Smooth muscle cell (in vitro differentiated cells): ENCODE measurements around the gene ZNF20. TPM values are rescaled to one million over a fixed set of nuclear protein-coding genes. Genes with fewer than 3 reads are reported as not detected.

Source experiments
- DNase-seq: peaks from one replicate; lab custom pipeline; 2025; ENCODE audit not compliant: unreplicated experiment; lab: John Stamatoyannopoulos, UW
- H2AFZ ChIP-seq: fragments of 200-600 bp; sonication (generic); 2 replicates; pipeline ENCODE4 v1.6.0; 2016; ENCODE audit warnings: antibody characterized with exemption, low read depth, mild to moderate bottlenecking
- H3F3A ChIP-seq: fragments of 200-600 bp; sonication (generic); 2 replicates; pipeline ENCODE4 v1.6.0; 2017; ENCODE audit warnings: antibody characterized with exemption, low read depth
- H3K27ac ChIP-seq: fragments of 200-600 bp; sonication (generic); 2 replicates; pipeline ENCODE4 v1.5.1; 2016; ENCODE audit warnings: low read depth, mild to moderate bottlenecking
- H3K27me3 ChIP-seq: fragments of 200-600 bp; sonication (generic); 2 replicates; pipeline ENCODE4 v1.6.1; 2016; ENCODE audit warnings: low read depth, mild to moderate bottlenecking
- H3K36me3 ChIP-seq: fragments of 200-600 bp; sonication (generic); 2 replicates; pipeline ENCODE4 v1.5.1; 2016; ENCODE audit warnings: low read depth
- H3K4me1 ChIP-seq: fragments of 200-600 bp; sonication (generic); 2 replicates; pipeline ENCODE4 v1.5.1; 2016; ENCODE audit warnings: low read depth
- H3K4me2 ChIP-seq: fragments of 200-600 bp; sonication (generic); 2 replicates; pipeline ENCODE4 v1.6.0; 2016; ENCODE audit warnings: mild to moderate bottlenecking
- H3K4me3 ChIP-seq: fragments of 200-600 bp; sonication (generic); 2 replicates; pipeline ENCODE4 v1.5.1; 2016; ENCODE audit warnings: mild to moderate bottlenecking
- H3K79me2 ChIP-seq: fragments of 200-600 bp; sonication (generic); 2 replicates; pipeline ENCODE4 v1.6.0; 2016; ENCODE audit warnings: low read depth, mild to moderate bottlenecking
- H3K9ac ChIP-seq: fragments of 200-600 bp; sonication (generic); 2 replicates; pipeline ENCODE4 v1.6.0; 2016; ENCODE audit warnings: low read depth
- H3K9me3 ChIP-seq: fragments of 200-600 bp; sonication (generic); replicated peaks from 2 replicates; pipeline ENCODE4 v1.5.1; 2016; ENCODE audit warnings: low read depth
- H4K20me1 ChIP-seq: fragments of 200-600 bp; sonication (generic); 2 replicates; pipeline ENCODE4 v1.6.0; 2016; ENCODE audit warnings: low read depth
- CTCF ChIP-seq: fragments of 200-600 bp; sonication (generic); IDR thresholded peaks from 2 replicates; pipeline ENCODE4 v1.5.1; 2017; ENCODE audit warnings: borderline replicate concordance, mild to moderate bottlenecking, antibody characterized with exemption; ENCODE audit not compliant: insufficient read depth, poor library complexity, severe bottlenecking
- WGBS: methylation state at CpG from one replicate; pipeline ENCODE4 v1.1.7; 2016; ENCODE audit warnings: low lambda C conversion rate; 5-methylcytosine and 5-hydroxymethylcytosine counted together
- polyA plus RNA-seq: library from polyadenylated mRNA; unstranded; fragments of >200 nt; fragmentation: Nextera tagmentation; extraction: Ambion mirVana; gene quantifications from 2 replicates; pipeline ENCODE4 v1.2.1, GENCODE V29; 2016
- total RNA-seq: library from RNA; depleted of rRNA; stranded (reverse); fragments of >200 nt; gene quantifications from 2 replicates; pipeline ENCODE4 v1.2.3, GENCODE V29; 2014

ZNF20 gene
- total and polyA plus RNA-seq, 2 experiments from 2014 or later: 0.46 to 1.3 TPM

- no peak for TF ChIP-seq CTCF
- no peak for DNase-seq
- no peak overlapping the region for H3K4me2 ChIP-seq
- no peaks in the 10 kb centered on the region for H3K9me3 ChIP-seq
- no peak overlapping the region for H3K9ac ChIP-seq
- no peaks in the 10 kb centered on the region for H3K27me3 ChIP-seq
- H3K79me2 ChIP-seq: peaks cover 33% of the 10 kb centered on the region
- no peak overlapping the region for H3K4me3 ChIP-seq
- H3K4me1 ChIP-seq: peaks cover 6% of the 10 kb centered on the region
- H2AFZ ChIP-seq: no peak overlapping the region
- no peaks in the 10 kb centered on the region for H3K36me3 ChIP-seq
- whole genome bisulfite sequencing: 94% methylated on average over 25 of the region's 25 CpGs
- H3F3A ChIP-seq: no peaks in the 10 kb centered on the region
- peaks cover 10% of the 10 kb centered on the region for H4K20me1 ChIP-seq
- no peak overlapping the region for H3K27ac ChIP-seq
Measured at GRCh38 chr19:12159773-12160414, 19.7 kb upstream of the ZNF20 start.

- no peaks in the 10 kb centered on the region for H3K27me3 ChIP-seq
- H3K9me3 ChIP-seq: no peaks in the 10 kb centered on the region
- peaks cover 50% of the 10 kb centered on the region for H3K79me2 ChIP-seq
- 1% methylated on average over 48 of the region's 58 CpGs for WGBS
- H4K20me1 ChIP-seq: peaks cover 22% of the 10 kb centered on the region
- H3K27ac ChIP-seq: peak within 1 kb of the TSS; percentile 24
- no peak for TF ChIP-seq CTCF
- H2AFZ ChIP-seq: peak within 1 kb of the TSS; percentile 95
- no peaks in the 10 kb centered on the region for H3K36me3 ChIP-seq
- no peaks in the 10 kb centered on the region for H3F3A ChIP-seq
- H3K4me2 ChIP-seq: peak within 1 kb of the TSS; percentile 98
- H3K9ac ChIP-seq: peak within 1 kb of the TSS; percentile 81
- peak within 1 kb of the TSS; percentile 94 for H3K4me3 ChIP-seq
- no peaks in the 10 kb centered on the region for H3K4me1 ChIP-seq
- peak; percentile 51 for DNase-seq
Measured at GRCh38 chr19:12156223-12157058, 16.3 kb upstream of the ZNF20 start, which contains the start of gene ZNF625. Gene ZNF625 (minus strand): TSS chr19:12156734. CDS start chr19:12156558, 176 bp downstream.

GRCh38 chr19:12155324-12155860, 15.2 kb upstream of the ZNF20 start:
- Histone ChIP-seq H3F3A (no peaks in the 10 kb centered on the region), H3K4me1 (no peaks in the 10 kb centered on the region), H3K27ac (no peak overlapping the region), H3K4me2 (peak overlapping the region; percentile 98), H2AFZ (no peak overlapping the region), H3K36me3 (no peaks in the 10 kb centered on the region), H3K9ac (peak overlapping the region; percentile 81), H4K20me1 (peaks cover 22% of the 10 kb centered on the region), H3K4me3 (peak overlapping the region; percentile 94), H3K27me3 (no peaks in the 10 kb centered on the region), H3K79me2 (peaks cover 52% of the 10 kb centered on the region), H3K9me3 (no peaks in the 10 kb centered on the region)
- DNase-seq: no peak
- 46% methylated on average over 11 of the region's 11 CpGs for WGBS
- TF ChIP-seq CTCF: no peak
